HG03064 (cell line): ENCODE results near the gene SLC6A3.
"Not testable (repeated sequence)": the region's sequence is repeated elsewhere in the genome, so short reads cannot be mapped to it uniquely, and the experiment has no call there.

Experiments
- ATAC-seq: cut with Tn5 transposase; IDR thresholded peaks from one replicate; pipeline ENCODE4 v1.9.1; 2021; ENCODE audit warnings: low read depth; ENCODE audit not compliant: unreplicated experiment

SLC6A3 gene

GRCh38 chr5:1423901-1424603 is 21.2 kb downstream of the SLC6A3 start:
- ATAC-seq: no peak

- ATAC-seq: not testable (repeated sequence)
These were observed 22.7 kb downstream of the SLC6A3 start for GRCh38 chr5:1422522-1422921.

GRCh38 chr5:1421521-1422341 is 23.5 kb downstream of the SLC6A3 start:
- no peak for ATAC-seq

GRCh38 chr5:1420211-1421195 is 24.7 kb downstream of the SLC6A3 start:
- no peak for ATAC-seq

DNA sequence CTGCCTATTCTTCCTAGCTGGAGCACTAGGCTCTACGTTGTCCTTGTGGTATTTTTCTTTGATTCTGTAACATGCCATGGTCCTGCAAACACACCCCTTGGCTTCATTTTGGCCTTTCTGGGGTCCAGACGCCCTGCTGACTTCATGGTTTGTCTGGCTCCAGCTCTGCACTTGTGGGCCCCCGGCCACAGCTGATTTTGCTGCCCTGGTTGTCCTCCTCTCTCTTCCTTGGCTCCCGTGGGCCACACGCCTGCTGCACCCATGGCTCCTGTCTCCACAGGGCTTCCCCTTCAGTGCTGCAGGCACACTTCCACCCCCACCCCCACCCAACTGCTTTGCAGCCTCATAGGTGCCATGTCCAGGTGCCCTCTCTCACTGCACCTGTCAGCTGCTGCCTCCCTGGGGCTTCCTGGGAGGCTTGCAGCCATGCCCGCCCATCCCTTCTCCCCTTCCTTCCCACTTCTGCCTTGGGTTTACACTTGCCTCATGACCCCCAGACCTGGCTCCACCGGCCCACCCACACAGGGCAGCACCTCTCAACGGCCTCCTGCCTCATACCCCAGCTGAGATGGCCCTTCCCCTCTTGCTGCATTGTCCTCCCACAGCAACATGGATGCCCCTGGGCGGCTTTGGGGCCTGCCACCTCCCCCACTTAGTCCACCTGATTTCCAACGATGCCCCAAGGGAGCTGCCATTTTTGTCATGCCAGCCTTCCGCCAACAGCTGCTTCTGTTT is 25.6 kb downstream of the SLC6A3 start:
- ATAC-seq: no peak

GRCh38 chr5:1418921-1419280 is 26.3 kb downstream of the SLC6A3 start:
- no peak for ATAC-seq

GRCh38 chr5:1418238-1418920 is 26.9 kb downstream of the SLC6A3 start:
- no peak for ATAC-seq

DNA sequence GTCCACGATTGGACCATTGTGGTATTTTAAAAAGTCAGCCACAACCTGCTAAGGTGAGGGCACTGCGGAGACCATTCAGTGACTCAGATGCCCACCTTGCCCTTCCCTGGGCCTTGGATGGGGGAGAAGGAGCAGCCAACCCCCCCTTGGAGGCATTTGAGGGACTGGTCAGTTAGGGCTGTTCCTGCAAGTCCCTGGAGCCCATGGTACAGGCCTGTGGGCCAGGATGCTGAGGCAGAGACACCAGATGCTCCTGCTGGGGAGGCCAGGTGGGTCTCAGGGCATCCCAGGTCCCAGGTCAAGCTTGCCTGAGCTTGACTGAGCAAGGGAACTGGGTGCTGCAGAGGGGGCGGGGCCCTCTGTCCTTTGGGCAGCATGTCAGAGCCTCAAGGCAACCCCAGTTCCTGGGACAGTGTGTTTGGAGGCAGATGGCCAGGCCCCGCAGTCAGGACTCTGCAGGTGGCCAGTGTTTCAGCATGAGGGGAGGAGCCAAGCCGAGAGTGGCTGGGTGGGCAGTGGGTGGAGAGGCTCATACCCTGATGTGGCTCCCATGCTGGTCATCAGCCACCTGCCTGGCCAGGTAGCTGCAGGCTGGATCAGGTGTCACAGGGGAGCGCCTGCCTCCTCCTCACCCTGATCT is 27.5 kb downstream of the SLC6A3 start:
- ATAC-seq: no peak

- no peak for ATAC-seq
These were observed 28.3 kb downstream of the SLC6A3 start for GRCh38 chr5:1416856-1417469.

DNA sequence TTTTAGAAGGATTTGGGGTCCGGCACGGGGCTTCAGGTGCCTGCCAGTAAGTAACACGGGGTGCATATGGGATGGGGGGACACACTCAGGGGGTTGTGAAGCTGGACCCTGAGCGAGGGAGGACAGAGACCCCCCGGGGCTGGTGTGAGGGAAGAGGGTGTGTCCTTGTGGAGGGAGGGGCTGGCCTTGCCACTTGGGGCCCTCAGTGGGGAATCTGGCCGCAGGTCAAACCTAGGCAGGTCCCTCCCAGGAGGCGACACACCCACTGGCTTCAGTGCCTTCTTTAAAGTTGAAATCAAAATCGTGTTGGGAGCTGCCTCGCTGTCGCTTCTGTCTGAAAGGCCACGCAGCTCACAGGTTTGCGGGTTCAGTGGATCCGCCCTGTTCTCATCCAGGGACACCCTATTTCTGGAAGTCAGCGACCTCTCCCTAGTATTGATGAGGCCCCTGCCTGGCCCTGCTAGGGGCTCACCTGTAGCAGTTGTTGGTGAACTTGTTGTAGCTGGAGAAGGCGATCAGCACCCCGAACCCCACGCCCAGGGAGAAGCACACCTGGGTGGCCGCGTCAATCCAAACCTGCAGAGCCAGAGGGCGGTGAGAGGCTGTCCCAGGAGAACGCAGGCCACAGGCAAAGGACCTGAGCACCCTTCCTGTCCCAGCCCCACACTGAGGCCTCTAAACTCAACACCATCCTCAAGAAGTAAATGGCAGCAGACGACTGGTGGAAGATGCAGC is 29.4 kb downstream of the SLC6A3 start:
- no peak for ATAC-seq

GRCh38 chr5:1415059-1415425 is 30.2 kb downstream of the SLC6A3 start:
- ATAC-seq: no peak

GRCh38 chr5:1414311-1415058 is 30.8 kb downstream of the SLC6A3 start:
- no peak for ATAC-seq

DNA sequence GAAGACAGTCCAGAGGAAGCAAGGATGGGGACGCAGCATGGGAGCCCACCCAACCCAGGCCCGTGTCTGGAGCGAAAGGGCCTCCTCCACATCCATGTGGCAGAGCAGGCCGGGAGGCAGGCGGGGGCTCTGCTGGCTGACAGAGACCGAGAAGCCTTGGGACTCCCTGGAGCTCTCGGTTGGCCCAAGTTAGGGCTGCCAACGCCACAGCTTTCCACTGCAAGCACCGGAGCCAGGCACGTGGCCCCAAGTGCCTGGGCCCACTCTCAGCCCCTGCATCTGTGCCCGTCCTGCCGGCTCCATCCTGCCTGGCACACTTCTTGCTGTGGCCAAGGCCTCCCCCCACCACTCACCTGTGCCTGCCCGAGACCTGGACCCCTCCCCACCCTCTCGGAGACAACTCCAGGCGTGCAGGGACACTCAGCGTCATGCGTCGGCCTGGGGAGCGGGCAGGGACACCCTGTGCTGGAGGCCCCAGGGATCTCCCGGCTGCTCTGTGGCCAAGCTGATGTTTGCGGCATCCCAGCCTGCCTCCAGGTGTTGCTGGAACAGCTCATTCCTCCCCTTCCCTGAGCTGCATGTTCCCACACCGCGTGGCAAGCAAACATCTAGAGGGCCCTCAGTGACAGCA is 31.5 kb downstream of the SLC6A3 start:
- no peak for ATAC-seq

DNA sequence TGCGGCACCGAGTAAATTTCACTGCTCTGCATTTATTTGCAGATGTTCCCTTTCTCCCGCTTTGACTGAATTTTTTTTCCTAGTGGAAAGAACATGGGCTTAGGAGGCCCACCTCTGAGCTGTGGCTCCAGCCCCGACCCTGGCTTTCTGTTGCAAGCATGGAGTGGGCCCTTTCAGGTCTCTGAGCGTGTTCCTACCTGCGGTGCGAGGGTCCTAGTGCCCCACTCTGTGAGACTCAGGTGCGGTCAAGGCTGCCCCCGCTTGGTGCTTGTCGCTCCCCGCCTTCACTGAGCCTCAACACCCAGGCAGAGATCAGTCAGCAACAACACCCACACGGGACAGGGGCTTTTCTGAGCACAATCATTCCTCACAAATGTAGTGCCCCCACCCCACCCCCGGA is 32.0 kb downstream of the SLC6A3 start:
- ATAC-seq: no peak

DNA sequence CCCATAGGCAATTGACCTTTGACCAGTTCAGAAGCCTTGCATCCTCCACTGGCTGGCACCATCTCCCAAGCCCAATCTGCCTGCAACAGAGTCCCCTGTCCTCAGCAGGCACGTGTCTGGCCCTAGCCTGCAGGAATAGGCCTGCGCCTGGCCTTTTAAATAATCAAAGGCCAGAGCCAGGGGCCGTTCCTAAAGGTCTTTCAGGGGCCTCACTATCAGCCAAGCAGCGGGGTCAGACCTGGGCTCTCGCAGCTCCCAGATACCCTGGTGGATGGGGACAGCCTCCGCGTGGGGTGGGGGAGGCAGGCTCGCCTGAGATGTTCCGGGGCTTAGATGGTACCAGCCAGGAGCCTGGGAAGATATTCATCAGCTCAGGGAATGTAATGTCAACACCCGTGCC is 32.6 kb downstream of the SLC6A3 start:
- ATAC-seq: no peak

DNA sequence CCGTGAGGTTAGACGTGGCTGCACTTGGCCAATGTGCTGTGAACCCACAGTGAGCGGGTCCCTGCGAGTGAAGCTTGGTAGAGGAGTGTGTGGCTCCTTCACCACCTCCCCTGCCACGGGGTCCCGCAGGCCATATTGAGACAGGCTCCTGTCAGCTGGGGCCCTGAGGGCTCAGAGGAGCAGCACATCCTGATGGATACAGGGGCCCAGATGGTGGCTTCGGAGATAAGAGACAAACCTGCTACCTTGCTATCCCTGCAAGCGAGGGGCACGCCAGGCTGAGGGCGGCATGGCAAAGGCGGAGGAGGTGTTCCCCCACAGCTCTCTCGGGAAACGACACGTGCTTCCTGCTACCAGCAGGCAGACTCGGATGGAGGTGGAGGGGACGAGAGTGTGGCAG is 33.1 kb downstream of the SLC6A3 start:
- ATAC-seq: no peak

GRCh38 chr5:1411099-1411498 is 34.1 kb downstream of the SLC6A3 start:
- no peak for ATAC-seq
